ENCODE measurements around the gene ADAT3. TPM values are rescaled to one million over a fixed set of nuclear protein-coding genes. Genes with fewer than 3 reads are reported as not detected.

The ADAT3 gene
- total RNA-seq, 2 donors from 2014 or later, result 7.5 to 13.3 TPM

GRCh38 chr19:1936430-1936829, 31.2 kb downstream of the ADAT3 start:
- Mint-ChIP-seq H3K27me3 (no peaks in the 10 kb centered on the region), H3K36me3 (no peaks in the 10 kb centered on the region), H3K4me3 (no peak overlapping the region), H3K9me3 (peaks cover 3% of the 10 kb centered on the region), H3K27ac (peak overlapping the region in 1 of 2 donors; percentile 10), H3K4me1 (ENCODE audit: low read depth in 2 of 2) (peaks cover 15 to 22% of the 10 kb centered on the region in 2 donors)
- DNase-seq (ENCODE audit: low spot score) (no peak), ATAC-seq (no peak)

GRCh38 chr19:1936916-1937610, 31.9 kb downstream of the ADAT3 start:
- Mint-ChIP-seq H3K4me3 (no peak overlapping the region), H3K27me3 (no peaks in the 10 kb centered on the region), H3K27ac (peak overlapping the region in 1 of 2 donors; percentile 10), H3K4me1 (ENCODE audit: low read depth in 2 of 2) (peaks cover 15 to 22% of the 10 kb centered on the region in 2 donors), H3K36me3 (no peaks in the 10 kb centered on the region), H3K9me3 (peaks cover 3% of the 10 kb centered on the region)
- DNase-seq (ENCODE audit: low spot score) (peak; percentile 57), ATAC-seq (no peak)

DNA sequence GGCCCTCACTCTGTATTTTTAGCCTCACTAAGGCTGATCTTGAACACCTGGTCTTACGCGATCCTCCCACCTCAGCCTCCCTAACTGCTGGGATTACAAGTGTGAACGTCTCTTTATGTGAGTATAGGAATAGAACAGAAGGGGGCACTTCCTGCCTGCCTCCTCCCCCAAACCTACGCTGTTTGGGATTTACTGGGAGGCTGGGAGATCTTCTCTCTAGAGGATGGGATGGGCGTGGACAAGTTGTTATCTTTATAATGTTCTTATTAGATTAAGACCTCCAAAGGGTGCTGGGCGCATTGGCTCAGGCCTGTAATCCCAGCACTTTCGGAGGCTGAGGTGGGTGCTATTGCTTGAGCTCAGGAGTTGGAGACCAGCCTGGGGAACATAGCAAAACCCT, 32.9 kb downstream of the ADAT3 start:
- peaks cover 21 to 27% of the 10 kb centered on the region in 2 donors for H3K4me1 Mint-ChIP-seq (ENCODE audit: low read depth in 2 of 2)
- H3K4me3 Mint-ChIP-seq, result no peak overlapping the region
- no peak overlapping the region for H3K27ac Mint-ChIP-seq
- H3K36me3 Mint-ChIP-seq, result no peaks in the 10 kb centered on the region
- ATAC-seq (no peak), DNase-seq (ENCODE audit: low spot score) (no peak)
- H3K9me3 Mint-ChIP-seq, result peaks cover 3% of the 10 kb centered on the region
- H3K27me3 Mint-ChIP-seq, result no peaks in the 10 kb centered on the region

GRCh38 chr19:1941146-1942077, 36.2 kb downstream of the ADAT3 start, which contains the start of gene CSNK1G2:
Gene CSNK1G2, plus strand, starts transcription at chr19:1941172. Its CDS starts 28,601 bp downstream, at chr19:1969773.
- ATAC-seq, result peak in 1 of 2 donors; percentile 3
- Mint-ChIP-seq H3K27ac (peak within 1 kb of the TSS; percentile 89 to 95), H3K4me1 (ENCODE audit: low read depth in 2 of 2) (peaks cover 20 to 27% of the 10 kb centered on the region in 2 donors), H3K36me3 (no peaks in the 10 kb centered on the region), H3K27me3 (no peaks in the 10 kb centered on the region), H3K9me3 (no peaks in the 10 kb centered on the region), H3K4me3 (peak within 1 kb of the TSS; percentile 95)
- peak; percentile 67 for DNase-seq (ENCODE audit: low spot score)

DNA sequence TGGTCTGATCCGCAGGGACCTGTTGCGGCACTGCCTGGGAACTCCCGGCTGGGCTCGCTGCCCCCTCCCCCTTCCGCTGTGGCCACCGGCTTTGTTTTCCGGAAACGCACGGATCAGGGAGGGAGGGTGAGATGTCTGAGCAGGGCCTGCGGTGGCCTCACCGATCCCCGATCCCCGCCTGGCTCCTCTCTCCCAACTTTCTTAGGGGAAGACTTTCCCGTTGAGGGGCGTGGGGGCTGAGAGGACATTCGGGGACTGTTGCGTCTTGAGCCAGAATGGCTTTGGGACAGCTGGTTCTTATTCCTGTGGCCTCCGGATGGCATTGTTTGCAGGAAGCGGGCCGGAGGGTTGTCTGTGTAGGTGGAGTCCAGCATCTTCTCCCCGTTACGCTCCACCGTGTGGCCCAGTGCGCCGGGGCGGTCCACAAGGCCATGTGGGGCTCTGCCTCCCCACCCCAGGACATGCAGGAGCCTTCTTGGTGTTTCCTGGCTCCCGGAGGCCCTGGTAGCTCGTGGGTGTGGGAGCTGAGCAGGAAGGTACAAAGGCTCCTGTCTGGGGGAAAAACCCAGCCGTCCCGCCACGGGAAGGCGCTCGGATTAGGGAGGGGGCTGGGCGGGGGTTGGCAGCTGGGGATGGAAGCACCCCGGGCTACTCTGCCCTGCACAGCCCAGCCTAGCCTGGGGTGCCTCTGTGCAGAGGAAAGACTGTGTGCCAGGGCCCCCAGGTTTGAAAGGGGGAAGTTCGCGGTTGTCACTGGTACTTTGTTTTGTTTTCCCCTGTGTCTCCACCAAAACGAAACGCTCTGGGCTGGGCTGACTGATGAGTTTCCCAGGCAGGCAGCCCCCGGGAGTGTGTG, 37.1 kb downstream of the ADAT3 start:
- H3K4me3 Mint-ChIP-seq, result peak overlapping the region; percentile 95
- DNase-seq (ENCODE audit: low spot score) (peak; percentile 91), ATAC-seq (peak; percentile 59 to 68)
- peaks cover 20 to 23% of the 10 kb centered on the region in 2 donors for H3K4me1 Mint-ChIP-seq (ENCODE audit: low read depth in 2 of 2)
- H3K27me3 Mint-ChIP-seq, result no peaks in the 10 kb centered on the region
- peak overlapping the region; percentile 81 to 90 for H3K27ac Mint-ChIP-seq
- H3K36me3 Mint-ChIP-seq, result no peaks in the 10 kb centered on the region
- no peaks in the 10 kb centered on the region for H3K9me3 Mint-ChIP-seq

GRCh38 chr19:1942934-1943555, 37.8 kb downstream of the ADAT3 start:
- Mint-ChIP-seq H3K36me3 (no peaks in the 10 kb centered on the region), H3K27me3 (no peaks in the 10 kb centered on the region), H3K4me3 (peak overlapping the region; percentile 95), H3K4me1 (ENCODE audit: low read depth in 2 of 2) (peaks cover 20 to 23% of the 10 kb centered on the region in 2 donors), H3K9me3 (no peaks in the 10 kb centered on the region), H3K27ac (peak overlapping the region; percentile 81 to 90)
- ATAC-seq, result no peak
- peak; percentile 58 for DNase-seq (ENCODE audit: low spot score)

GRCh38 chr19:1943661-1944087, 38.5 kb downstream of the ADAT3 start:
- Mint-ChIP-seq H3K9me3 (no peaks in the 10 kb centered on the region), H3K27me3 (no peaks in the 10 kb centered on the region)

DNA sequence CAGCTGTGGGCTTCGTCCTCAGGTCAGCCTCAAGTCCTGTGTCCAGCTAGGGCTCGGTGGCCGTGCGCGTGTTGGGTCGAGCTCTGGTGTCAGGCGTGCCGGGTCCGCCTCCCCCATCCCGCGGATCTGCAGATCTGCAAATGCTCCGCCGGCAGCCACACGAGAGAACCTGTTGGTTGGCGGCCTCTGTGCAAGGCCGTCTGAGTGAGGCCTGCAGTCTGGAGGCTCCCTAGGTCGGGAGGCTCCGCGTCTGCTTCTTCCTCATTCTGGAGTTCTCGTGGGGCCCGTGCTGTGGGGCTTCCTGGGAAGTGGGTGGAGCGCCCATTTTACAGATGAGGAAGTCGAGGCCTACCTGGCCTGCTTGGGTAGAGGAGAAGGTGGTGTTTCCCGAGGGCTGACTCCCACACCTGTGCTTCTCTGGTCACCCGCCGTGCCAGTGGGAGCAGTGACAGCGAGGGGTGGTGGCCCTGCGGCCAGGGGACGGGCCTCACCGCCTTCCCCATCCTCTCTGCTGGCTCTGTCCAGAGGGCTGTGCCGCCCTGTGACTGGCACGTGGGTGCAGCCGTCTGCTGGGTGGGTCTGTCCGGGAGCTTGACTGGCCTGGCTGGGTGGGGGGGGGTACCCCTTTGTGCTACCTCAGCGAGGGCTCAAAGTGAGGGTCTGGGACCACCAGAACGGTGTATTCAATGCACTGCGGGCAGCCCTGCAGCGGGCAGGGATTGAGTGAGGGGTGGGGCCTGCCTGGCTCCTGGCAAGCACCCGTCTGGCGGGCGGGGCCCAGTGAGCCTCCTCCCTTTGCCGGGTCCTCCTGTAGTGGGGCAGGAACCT, 39.1 kb downstream of the ADAT3 start:
- Mint-ChIP-seq H3K36me3 (no peaks in the 10 kb centered on the region), H3K27ac (no peak overlapping the region), H3K4me1 (ENCODE audit: low read depth in 2 of 2) (peaks cover 23 to 30% of the 10 kb centered on the region in 2 donors), H3K4me3 (no peak overlapping the region), H3K9me3 (no peaks in the 10 kb centered on the region), H3K27me3 (no peaks in the 10 kb centered on the region)
- peak; percentile 58 for DNase-seq (ENCODE audit: low spot score)
- no peak for ATAC-seq

More at GRCh38 chr19:1943661-1944087, 38.5 kb downstream of the ADAT3 start:
- ATAC-seq, result no peak
- peaks cover 20 to 26% of the 10 kb centered on the region in 2 donors for H3K4me1 Mint-ChIP-seq (ENCODE audit: low read depth in 2 of 2)
- H3K27ac Mint-ChIP-seq, result peak overlapping the region; percentile 81 to 90
- peak overlapping the region; percentile 95 for H3K4me3 Mint-ChIP-seq
- no peaks in the 10 kb centered on the region for H3K36me3 Mint-ChIP-seq
- peak; percentile 60 for DNase-seq (ENCODE audit: low spot score)

GRCh38 chr19:1944916-1945561, 39.8 kb downstream of the ADAT3 start:
- peaks cover 18 to 25% of the 10 kb centered on the region in 2 donors for H3K4me1 Mint-ChIP-seq (ENCODE audit: low read depth in 2 of 2)
- H3K27ac Mint-ChIP-seq, result no peak overlapping the region
- no peak overlapping the region for H3K4me3 Mint-ChIP-seq

DNA sequence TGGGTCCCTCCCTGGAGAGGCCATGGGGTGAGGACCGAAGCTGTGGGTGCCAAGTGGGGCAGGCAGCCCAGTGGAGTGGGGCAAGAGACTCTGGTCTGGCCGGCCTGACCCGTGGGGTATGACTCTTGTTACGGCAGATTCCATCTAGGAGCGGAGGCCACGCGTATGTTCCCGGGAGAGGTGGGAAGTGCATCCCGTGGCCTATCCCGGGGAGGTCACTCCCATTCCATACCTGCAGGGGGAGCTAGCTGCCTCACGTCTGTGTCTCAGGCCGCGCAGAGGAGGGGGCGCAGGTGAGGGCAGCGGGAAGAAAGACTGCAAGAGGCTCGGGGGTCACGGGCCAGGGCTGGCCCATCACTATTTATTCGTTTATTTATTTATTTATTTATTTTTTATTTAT, 40.7 kb downstream of the ADAT3 start:
- no peak overlapping the region for H3K4me3 Mint-ChIP-seq
- peak; percentile 54 for DNase-seq (ENCODE audit: low spot score)

More at GRCh38 chr19:1944916-1945561, 39.8 kb downstream of the ADAT3 start:
- Mint-ChIP-seq H3K27me3 (no peaks in the 10 kb centered on the region), H3K36me3 (no peaks in the 10 kb centered on the region), H3K9me3 (no peaks in the 10 kb centered on the region)
- DNase-seq (ENCODE audit: low spot score) (peak; percentile 60), ATAC-seq (no peak)

GRCh38 chr19:1947651-1948209, 42.5 kb downstream of the ADAT3 start:
- DNase-seq (ENCODE audit: low spot score), result peak; percentile 59
- H3K9me3 Mint-ChIP-seq, result no peaks in the 10 kb centered on the region
- no peak overlapping the region for H3K27ac Mint-ChIP-seq
- peak in 1 of 2 donors; percentile 21 for ATAC-seq
- H3K4me3 Mint-ChIP-seq, result no peak overlapping the region
- H3K4me1 Mint-ChIP-seq (ENCODE audit: low read depth in 2 of 2), result peaks cover 13 to 22% of the 10 kb centered on the region in 2 donors
- no peaks in the 10 kb centered on the region for H3K36me3 Mint-ChIP-seq
- no peaks in the 10 kb centered on the region for H3K27me3 Mint-ChIP-seq

More for the DNA sequence above, 40.7 kb downstream of the ADAT3 start:
- ATAC-seq, result no peak
- Mint-ChIP-seq H3K27ac (peak overlapping the region in 1 of 2 donors; percentile 67), H3K27me3 (no peaks in the 10 kb centered on the region), H3K4me1 (ENCODE audit: low read depth in 2 of 2) (peaks cover 15 to 24% of the 10 kb centered on the region in 2 donors), H3K9me3 (no peaks in the 10 kb centered on the region), H3K36me3 (no peaks in the 10 kb centered on the region)

Data from natural killer cell treated with Interleukin-12 subunit alpha and Interleukin-12 subunit beta and Interleukin-15 and Interleukin-18, amount 100 ng/mL, for 72 hours (primary cell).